ENCODE data around the gene NCOA4.
"Not testable (repeated sequence)": the region's sequence is repeated elsewhere in the genome, so short reads cannot be mapped to it uniquely, and the experiment has no call there.

Gene NCOA4

GRCh38 chr10:46030091-46030937, at the start of gene NCOA4:
Gene NCOA4 (minus strand): TSS chr10:46030623. CDS start chr10:46016680, 13,943 bp downstream.
- peak; percentile 85 for DNase-seq

- DNase-seq = no peak
Observed at GRCh38 chr10:46079831-46080585, 49.6 kb upstream of the NCOA4 start.

- DNase-seq = no peak
Observed at GRCh38 chr10:46077731-46078413, 47.4 kb upstream of the NCOA4 start.

- no peak for DNase-seq
Observed at GRCh38 chr10:46077141-46077554, 46.7 kb upstream of the NCOA4 start.

- DNase-seq = no peak
Observed at GRCh38 chr10:46075869-46076268, 45.4 kb upstream of the NCOA4 start.

- no peak for DNase-seq
Observed at GRCh38 chr10:46074196-46074946, 43.9 kb upstream of the NCOA4 start.

- no peak for DNase-seq
Observed at GRCh38 chr10:46073564-46073963, 43.1 kb upstream of the NCOA4 start.

- no peak for DNase-seq
Observed at GRCh38 chr10:46070749-46071148, 40.3 kb upstream of the NCOA4 start.

GRCh38 chr10:46069771-46070463, 39.5 kb upstream of the NCOA4 start:
- DNase-seq = no peak

- DNase-seq = no peak
Observed at GRCh38 chr10:46068905-46069304, 38.5 kb upstream of the NCOA4 start.

GRCh38 chr10:46068117-46068516, 37.7 kb upstream of the NCOA4 start:
- no peak for DNase-seq

- DNase-seq = no peak
Observed at GRCh38 chr10:46064269-46064817, 33.9 kb upstream of the NCOA4 start.

- no peak for DNase-seq
Observed at GRCh38 chr10:46062723-46063428, 32.5 kb upstream of the NCOA4 start.

GRCh38 chr10:46060706-46061105, 30.3 kb upstream of the NCOA4 start:
- DNase-seq = no peak

- not testable (repeated sequence) for DNase-seq
Observed at GRCh38 chr10:46057927-46058326, 27.5 kb upstream of the NCOA4 start.

GRCh38 chr10:46057038-46057437, 26.6 kb upstream of the NCOA4 start:
- DNase-seq = no peak

- DNase-seq = no peak
Observed at GRCh38 chr10:46055771-46056170, 25.3 kb upstream of the NCOA4 start.

GRCh38 chr10:46053534-46054434, 23.4 kb upstream of the NCOA4 start:
- no peak for DNase-seq

- no peak for DNase-seq
Observed at GRCh38 chr10:46052791-46053375, 22.5 kb upstream of the NCOA4 start.
